Tibial artery (tissue), 4 donors: ENCODE measurements around the gene EIF1AX.

Experiments
- DNase-seq, 2 donors: peaks; one replicate each; pipeline ENCODE4 v3.0.0-alpha.2; 2019
- H3K27ac ChIP-seq, 2 donors: fragments of 200-600 bp; sonication (generic) in 1 of 2; 1 replicate in 1 of 2; 2 replicates in 1 of 2; pipeline ENCODE4 v1.5.1; 2018 to 2019; ENCODE audit warnings: mild to moderate bottlenecking in 1 of 2
- H3K27me3 ChIP-seq, 2 donors: fragments of 200-600 bp; sonication (generic) in 1 of 2; one replicate each; pipeline versions ENCODE4 v1.5.1 to v1.6.0; 2016 to 2019
- H3K36me3 ChIP-seq, 3 donors: fragments of 200-600 bp; sonication (generic) in 2 of 3; one replicate each; pipeline ENCODE4 v1.5.1; 2016 to 2019; ENCODE audit warnings: mild to moderate bottlenecking in 2 of 3
- H3K4me1 ChIP-seq, 4 donors: fragments of 200-600 bp; sonication (generic) in 2 of 4; 1 replicate in 3 of 4; 2 replicates in 1 of 4; pipeline ENCODE4 v1.5.1; 2016 to 2019
- H3K4me3 ChIP-seq, 2 donors: fragments of 200-600 bp; sonication (generic) in 1 of 2; 1 replicate in 1 of 2; 2 replicates in 1 of 2; pipeline ENCODE4 v1.5.1; 2018 to 2019; ENCODE audit warnings: mild to moderate bottlenecking in 2 of 2
- H3K9me3 ChIP-seq, 3 donors: fragments of 200-600 bp; sonication (generic) in 1 of 3; one replicate each; pipeline ENCODE4 v1.5.1; 2016 to 2019
- intact Hi-C: fragments of 100-400 bp; cut with DNase I; formaldehyde crosslinking; loops from one replicate; pipeline ENCODE4 v1.15.0; 2023; ENCODE audit warnings: low total_unique reads
- TF ChIP-seq, protein P1 (sequence below), 2 experiments: fragments of 200-600 bp in 1 of 2; fragments of 450-650 bp in 1 of 2; IDR thresholded peaks; one replicate each; pipeline ENCODE4 v1.5.1; 2017 to 2019; ENCODE audit warnings: antibody characterized with exemption in 2 of 2, mild to moderate bottlenecking in 1 of 2, moderate library complexity in 1 of 2

The EIF1AX gene

DNA sequence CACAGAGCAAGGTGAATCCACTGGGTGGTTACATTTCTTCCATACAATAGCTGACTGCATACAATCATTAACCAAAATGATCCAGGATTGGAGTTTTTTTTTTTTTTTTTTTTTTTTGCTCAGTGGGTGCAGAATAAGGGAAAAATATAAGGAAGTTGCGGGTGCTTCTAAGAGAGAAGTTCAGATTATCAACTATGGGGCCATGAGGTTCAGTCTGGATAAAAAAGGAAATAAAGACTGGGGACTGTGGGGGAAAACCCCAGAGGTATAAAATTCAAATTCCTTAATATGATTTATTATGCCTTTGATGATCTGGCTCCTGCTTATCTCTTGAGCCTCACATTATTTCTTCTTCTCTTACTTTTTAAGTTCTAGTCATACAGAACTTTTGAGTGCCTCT lies 5.9 kb upstream of the EIF1AX start:
- no peak for DNase-seq
- TF ChIP-seq, protein P1, sequence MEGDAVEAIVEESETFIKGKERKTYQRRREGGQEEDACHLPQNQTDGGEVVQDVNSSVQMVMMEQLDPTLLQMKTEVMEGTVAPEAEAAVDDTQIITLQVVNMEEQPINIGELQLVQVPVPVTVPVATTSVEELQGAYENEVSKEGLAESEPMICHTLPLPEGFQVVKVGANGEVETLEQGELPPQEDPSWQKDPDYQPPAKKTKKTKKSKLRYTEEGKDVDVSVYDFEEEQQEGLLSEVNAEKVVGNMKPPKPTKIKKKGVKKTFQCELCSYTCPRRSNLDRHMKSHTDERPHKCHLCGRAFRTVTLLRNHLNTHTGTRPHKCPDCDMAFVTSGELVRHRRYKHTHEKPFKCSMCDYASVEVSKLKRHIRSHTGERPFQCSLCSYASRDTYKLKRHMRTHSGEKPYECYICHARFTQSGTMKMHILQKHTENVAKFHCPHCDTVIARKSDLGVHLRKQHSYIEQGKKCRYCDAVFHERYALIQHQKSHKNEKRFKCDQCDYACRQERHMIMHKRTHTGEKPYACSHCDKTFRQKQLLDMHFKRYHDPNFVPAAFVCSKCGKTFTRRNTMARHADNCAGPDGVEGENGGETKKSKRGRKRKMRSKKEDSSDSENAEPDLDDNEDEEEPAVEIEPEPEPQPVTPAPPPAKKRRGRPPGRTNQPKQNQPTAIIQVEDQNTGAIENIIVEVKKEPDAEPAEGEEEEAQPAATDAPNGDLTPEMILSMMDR (IDR thresholded peaks at IDR 0.05) = no peak
- no peak overlapping the region for H3K4me3 ChIP-seq
- intact Hi-C loops = loop anchor here (10.0 kb wide), 1 partner anchor 117 kb away; the partner anchor contains the start of gene RPS6KA3
- no peak overlapping the region for H3K27ac ChIP-seq
- no peaks in the 10 kb centered on the region for H3K27me3 ChIP-seq
- H3K9me3 ChIP-seq = no peaks in the 10 kb centered on the region
- H3K36me3 ChIP-seq = peaks cover 0 to 3% (median 0%) of the 10 kb centered on the region in 3 donors
- H3K4me1 ChIP-seq = no peaks in the 10 kb centered on the region

DNA sequence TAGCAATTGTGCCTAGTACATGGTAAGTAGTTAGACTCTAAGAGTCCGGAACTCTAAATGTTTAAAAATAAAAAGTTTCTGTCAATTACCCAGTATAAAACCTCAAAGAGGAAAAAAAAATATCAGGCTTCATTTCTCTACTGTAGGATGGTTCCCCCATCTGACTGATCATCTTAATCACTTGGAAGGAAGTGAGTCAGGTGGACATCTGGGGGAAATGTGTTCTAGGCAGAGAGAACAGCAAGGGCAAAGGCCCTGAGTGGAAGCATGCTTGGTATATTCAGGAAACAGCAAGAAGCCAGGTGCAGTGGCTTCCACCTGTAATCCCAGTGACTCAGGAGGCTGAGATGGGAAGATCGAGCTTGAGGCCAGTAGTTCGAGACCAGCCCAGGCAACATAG lies 2.9 kb upstream of the EIF1AX start:
- TF ChIP-seq, protein P1 (IDR thresholded peaks at IDR 0.05) = no peak
- Histone ChIP-seq H3K27ac (no peak overlapping the region), H3K4me3 (no peak overlapping the region), H3K4me1 (peaks cover 0 to 14% (median 5%) of the 10 kb centered on the region in 4 donors), H3K36me3 (no peaks in the 10 kb centered on the region), H3K27me3 (no peaks in the 10 kb centered on the region), H3K9me3 (no peaks in the 10 kb centered on the region)
- intact Hi-C loops = loop anchor here (10.0 kb wide), 1 partner anchor 120 kb away; the partner anchor contains the start of gene RPS6KA3
- no peak for DNase-seq

DNA sequence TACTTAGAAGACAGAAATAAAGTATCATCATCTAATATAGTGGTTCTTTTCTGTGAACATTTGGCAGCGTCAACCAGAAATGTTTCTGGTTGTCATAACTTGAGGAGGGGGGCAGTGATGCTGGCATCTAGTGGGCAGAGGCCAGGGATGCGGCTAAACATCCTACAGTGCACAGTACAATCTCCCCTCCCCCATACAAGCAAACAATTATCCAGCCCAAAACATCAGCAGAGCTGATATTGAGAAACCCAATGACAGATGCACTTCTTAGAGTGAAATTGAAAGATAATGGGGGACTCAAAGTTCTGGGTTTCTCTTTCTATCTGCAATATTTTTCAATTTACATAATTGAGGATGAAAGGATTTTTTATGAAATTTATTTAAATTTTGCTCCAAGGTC lies 1.9 kb upstream of the EIF1AX start:
- Histone ChIP-seq H3K36me3 (no peaks in the 10 kb centered on the region), H3K27me3 (no peaks in the 10 kb centered on the region), H3K4me1 (peaks cover 0 to 21% (median 8%) of the 10 kb centered on the region in 4 donors), H3K9me3 (no peaks in the 10 kb centered on the region), H3K27ac (no peak overlapping the region), H3K4me3 (no peak overlapping the region)
- TF ChIP-seq, protein P1 (IDR thresholded peaks at IDR 0.05) = no peak
- intact Hi-C loops = loop anchor here (10.0 kb wide), 1 partner anchor 121 kb away; the partner anchor contains the start of gene RPS6KA3
- DNase-seq = no peak

DNA sequence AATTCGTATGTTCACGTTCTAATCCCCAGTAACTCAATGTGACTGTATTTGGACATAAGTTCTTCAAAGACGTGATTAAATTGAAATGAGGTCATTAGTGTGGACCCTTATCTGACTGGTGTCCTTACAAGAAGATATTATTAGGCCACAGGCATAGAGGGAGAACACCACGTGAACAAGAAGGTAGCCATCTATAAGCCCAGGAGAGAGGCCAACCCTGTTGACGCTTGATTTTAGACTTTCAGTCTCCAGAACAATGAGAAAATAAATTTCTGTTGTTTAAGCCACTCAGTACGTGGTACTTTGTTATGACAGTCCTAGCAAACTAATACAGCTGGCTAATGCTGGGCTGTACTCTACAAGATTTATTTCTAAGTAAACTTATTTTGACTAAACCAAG lies 1.5 kb upstream of the EIF1AX start:
- Histone ChIP-seq H3K27me3 (no peaks in the 10 kb centered on the region), H3K9me3 (no peaks in the 10 kb centered on the region), H3K36me3 (no peaks in the 10 kb centered on the region), H3K4me1 (peaks cover 0 to 21% (median 8%) of the 10 kb centered on the region in 4 donors), H3K27ac (peak overlapping the region; percentile 82 to 85), H3K4me3 (no peak overlapping the region)
- DNase-seq = no peak
- TF ChIP-seq, protein P1 (IDR thresholded peaks at IDR 0.05) = no peak
- intact Hi-C loops = loop anchor here (10.0 kb wide), 1 partner anchor 122 kb away; the partner anchor contains the start of gene RPS6KA3

DNA sequence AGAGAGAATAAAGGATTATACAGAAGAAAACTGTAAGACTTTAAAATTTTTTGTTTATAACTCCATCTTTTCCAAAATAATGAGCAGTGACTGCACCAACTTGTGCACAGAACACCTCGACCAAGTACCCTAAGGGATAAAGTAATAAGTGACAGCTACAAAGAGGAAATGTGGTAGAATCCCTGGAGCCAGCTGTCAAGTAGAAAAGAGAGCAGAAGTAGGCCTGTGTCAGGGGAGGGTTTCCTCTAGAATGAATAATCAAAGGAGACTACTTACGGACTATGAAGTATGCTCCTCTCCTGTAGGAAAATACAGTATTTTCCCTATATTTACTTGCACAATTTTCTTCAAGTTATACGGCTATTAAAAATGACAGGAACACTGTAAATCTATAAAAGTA lies 1.2 kb downstream of the EIF1AX start:
- intact Hi-C loops = loop anchor here (10.0 kb wide), 1 partner anchor 124 kb away; the partner anchor contains the start of gene RPS6KA3
- DNase-seq = no peak
- peak overlapping the region; percentile 78 to 82 for H3K4me3 ChIP-seq
- H3K36me3 ChIP-seq = peaks cover 0 to 23% (median 21%) of the 10 kb centered on the region in 3 donors
- TF ChIP-seq, protein P1 (IDR thresholded peaks at IDR 0.05) = no peak
- no peaks in the 10 kb centered on the region for H3K27me3 ChIP-seq
- peak overlapping the region in 1 of 2 donors; percentile 95 for H3K27ac ChIP-seq
- peaks cover 0 to 29% (median 8%) of the 10 kb centered on the region in 4 donors for H3K4me1 ChIP-seq
- H3K9me3 ChIP-seq = no peaks in the 10 kb centered on the region
